CD4-positive, alpha-beta T cell treated with Interleukin-17A for 4 hours (primary cell): ENCODE results near the gene MAPRE2.
"Not testable (repeated sequence)": the region's sequence is repeated elsewhere in the genome, so short reads cannot be mapped to it uniquely, and the experiment has no call there.

ENCODE experiments used
- DNase-seq: peaks from one replicate; pipeline ENCODE4 v3.0.0-alpha.2; 2020; ENCODE audit warnings: mixed read lengths

The MAPRE2 gene

DNA sequence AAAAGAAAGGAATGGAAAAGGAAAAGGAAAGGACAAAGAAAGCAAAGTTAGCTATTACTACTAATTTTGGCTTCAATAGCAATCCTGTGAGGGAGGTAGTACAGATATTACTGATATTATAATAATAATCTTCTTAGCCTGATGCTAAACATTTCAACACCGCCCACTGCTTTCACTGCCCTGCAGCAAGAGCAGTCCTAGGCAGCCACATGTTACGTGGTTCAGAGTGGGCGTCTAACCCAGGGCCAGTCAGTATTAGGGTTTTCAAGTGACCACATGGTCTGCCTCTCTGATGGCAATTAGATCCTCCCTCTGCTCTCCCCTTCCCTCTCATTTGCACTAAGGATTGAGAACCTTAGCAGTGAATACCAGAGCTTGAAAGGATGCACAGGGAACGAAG lies 116.0 kb downstream of the MAPRE2 start:
- no peak for DNase-seq

DNA sequence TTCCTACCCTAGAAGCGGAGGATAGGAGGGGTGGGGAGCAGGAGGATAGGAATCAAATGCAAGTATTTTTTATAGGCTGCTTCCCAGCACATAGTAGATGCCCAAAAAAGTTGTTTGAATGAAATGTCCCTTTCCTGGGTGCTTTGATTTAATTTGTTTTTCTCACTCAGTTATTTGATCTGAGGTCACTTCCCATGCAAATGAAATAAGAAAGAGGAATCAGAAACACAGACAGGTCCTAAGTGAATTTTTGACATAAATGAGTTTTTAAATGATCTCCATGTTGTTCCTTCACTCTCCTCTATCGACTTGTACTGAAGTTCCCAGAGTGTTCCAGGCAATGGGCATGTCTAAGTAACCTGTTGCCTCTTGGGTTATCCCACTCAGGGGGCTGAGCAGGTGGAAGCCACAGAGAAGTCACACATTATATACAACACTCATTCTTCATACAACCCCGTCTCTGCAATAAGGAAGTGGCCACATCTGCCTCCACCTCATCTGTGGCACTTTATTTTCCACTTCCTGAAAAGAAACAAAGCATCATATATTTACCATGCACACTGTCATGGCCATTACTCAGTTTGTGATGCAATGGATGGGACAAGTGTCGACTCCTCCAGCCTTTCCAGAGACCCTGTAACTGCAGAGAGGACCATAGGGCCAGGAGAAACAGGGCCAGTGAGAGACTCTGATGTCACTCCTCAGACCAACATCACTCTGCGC lies 117.7 kb downstream of the MAPRE2 start:
- DNase-seq: no peak

DNA sequence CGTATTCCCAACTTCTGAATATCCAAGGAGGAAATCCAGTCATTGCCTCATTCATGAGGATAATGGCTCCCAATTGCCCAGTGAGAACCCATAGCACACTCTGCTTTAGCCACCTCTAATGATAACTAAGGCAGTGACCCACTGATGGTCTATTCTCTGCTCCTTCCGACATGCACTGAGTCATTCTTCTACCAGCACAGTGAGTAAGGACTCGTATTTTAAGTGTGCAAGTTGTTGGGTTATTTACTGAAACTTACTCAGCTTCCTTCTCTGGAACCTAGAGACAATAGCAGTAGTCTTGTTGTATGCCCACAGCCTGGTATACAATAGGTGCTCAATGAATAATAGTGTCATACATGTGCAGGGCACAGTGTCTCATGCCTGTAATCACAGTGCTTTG lies 118.6 kb downstream of the MAPRE2 start:
- no peak for DNase-seq

DNA sequence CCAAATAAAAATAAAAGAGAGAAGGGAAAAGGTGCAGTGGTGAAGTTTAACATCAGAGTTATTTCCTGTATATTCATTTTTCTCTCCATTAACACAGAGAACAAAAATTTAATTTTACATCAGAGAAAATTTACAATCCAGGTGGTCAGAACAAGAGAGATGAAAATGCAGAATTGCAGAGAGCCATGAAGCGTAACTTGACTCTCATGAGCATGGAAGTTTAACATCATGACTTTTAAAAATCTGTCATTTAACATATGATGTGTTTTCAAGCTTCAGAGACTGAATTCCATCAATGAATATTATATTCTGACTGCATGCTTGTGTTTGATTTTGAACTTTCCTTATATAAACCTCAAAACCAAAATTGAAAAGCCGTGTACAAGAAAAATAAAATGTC lies 120.3 kb downstream of the MAPRE2 start:
- no peak for DNase-seq

DNA sequence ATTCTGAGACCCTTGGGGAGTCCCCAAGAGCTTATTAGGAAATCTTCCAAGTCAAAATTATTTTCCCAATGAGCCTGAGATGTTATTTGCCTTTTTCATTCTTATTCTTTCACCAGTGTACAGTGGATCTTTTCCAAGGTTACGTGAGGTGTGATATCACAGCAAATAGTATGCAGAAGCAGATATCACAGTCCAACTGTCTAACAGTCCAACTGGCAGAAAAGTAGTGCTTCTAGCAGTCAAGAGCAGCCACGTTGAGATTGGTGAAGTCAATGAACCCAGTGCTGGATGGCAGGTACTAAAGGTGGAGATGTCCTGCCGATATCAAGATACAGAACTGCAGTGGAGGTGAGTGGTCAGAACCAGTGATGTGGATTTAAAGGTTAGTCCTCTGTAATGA lies 120.7 kb downstream of the MAPRE2 start:
- DNase-seq: no peak

DNA sequence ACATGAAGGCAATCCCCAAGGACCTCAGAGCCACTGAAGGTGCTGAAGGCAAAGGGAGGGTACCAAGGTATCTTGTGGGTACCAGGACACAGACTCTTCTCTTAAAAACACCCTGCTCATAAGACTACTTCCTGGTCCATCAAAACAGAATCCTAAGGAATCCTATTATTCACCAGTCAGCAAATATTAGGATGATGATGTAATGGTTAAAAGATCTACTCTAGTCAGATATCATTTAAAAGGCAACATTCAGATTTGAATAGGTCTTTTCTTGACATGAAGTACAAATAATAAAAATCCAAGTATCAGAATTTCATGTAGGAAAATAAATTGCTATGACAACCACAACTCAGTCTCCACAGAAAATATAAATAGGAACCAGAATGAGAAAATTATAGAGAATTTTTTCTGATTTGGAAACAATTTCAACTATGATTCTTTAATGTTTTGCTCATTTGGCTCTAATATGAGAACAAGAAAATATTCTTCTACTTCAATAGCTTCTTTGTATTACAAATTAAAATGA lies 121.9 kb downstream of the MAPRE2 start:
- no peak for DNase-seq

DNA sequence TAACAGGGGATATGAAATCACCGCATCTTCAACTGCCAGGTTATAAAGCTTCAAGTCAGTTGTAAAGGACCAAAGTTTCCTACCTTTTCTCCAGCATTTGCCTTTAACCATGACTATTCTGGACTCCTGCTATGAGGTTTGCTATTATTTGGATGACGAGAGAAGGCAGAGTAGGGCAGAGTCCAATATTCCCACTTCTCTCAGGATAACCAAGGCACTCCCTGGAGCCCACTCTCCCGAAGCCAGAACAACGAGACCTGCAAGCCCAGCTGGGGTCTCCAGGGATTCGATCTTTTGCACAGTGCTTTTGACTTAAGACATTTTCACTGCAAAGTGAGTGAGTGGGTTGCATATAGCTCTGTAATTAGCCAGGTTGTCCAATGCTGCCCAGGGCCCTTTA lies 122.5 kb downstream of the MAPRE2 start:
- DNase-seq: no peak

DNA sequence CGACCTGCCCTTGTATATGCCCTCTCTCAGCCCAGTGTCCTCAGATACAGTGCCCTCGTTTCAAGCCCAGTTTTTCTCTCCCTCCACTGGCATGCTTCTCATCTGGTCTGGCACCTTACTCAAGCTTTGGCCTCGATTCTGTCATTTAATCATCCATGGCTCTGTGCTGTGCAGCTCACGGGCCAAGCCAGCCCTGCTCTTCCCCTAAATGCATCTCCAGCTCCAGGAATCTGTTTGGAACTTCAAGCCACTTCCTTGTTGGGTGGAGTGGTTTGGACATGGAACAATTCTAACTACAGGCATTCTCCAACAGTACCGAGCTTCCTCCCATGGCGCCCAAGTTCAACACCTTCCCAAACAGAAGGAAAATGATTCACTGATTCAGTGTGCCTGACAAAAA lies 122.9 kb downstream of the MAPRE2 start:
- DNase-seq: no peak

DNA sequence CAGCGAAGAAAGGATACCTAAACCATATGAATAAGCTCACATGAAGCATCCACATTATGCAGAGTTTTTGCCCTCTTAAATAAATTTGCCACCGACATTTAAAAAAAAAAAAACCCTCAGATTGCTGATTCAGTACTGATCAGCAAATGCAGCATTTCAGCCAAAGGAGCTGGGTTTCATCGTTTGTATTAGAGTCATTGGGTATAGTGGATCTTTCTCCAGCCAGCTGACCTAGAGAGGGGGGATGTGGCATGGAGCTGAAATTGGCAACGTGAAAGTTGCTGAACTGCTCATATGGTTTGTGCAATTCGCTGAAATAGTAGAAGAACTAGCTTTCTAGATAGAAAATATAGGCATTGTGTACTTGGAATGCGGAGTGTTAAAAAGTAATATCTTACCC lies 126.1 kb downstream of the MAPRE2 start:
- DNase-seq: no peak

DNA sequence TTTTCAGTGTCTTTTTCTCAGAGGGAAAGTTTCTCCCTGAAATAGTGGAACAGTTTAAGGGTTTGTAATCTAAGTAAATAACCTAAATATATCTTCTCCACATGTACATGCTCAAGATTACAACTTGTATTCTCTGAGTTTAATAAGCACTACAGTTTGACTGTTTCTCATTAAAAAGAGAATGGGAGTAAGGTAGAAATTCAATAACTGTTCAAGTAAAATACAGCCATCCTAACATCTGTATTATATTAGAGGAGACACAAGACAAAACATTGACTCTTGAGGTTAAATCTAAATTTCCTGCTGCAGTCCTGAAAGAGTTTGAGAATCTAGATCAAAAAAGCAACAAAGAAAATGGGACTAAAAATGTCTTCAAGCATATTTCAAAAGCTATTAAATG lies 126.6 kb downstream of the MAPRE2 start:
- DNase-seq: no peak

DNA sequence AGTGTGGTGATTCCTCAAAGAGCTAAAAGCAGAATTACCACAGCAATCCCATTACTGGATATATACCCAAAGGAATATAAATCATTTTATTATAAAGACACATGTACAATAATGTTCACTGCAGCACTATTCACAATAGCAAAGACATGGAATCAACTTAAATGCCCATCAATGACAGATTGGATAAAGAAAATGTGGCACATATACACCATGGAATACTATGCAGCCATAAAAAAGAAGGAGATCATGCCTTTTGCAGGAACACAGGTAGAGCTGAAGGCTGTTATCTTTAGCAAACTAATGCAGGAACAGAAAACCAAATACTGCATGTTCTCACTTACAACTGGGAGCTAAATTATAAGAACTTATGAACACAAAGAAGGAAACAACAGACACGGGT lies 129.1 kb downstream of the MAPRE2 start:
- DNase-seq: not testable (repeated sequence)

DNA sequence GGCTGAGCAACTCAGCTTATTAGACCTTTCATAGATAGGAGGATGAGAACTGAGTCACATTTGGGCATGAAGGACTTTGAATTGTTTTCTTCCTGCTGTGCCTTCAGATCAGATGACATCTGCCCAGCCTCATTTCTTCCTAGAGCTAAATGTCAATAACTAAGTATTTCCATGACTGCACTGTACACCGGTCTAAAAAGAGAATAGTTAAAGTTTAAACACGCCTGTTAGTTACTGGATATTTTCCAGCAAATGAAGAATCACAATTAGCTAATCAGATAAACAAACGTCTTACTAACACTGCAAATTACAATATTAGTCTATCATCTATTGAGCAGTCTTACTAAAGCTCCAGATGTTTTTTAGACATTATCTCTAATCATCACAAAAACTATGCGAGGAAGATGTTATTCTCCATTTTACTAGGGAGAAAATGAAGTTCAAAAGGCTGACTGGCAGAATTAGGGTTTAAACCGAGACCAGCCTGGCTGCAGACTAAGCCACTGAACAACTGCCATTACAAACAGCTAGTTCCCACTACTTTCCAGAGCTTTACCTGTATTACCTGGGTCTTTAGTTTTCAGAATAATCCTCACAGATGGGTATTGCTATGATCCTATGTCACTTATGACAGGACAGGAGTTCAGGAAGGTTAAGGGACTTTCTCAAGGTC lies 130.2 kb downstream of the MAPRE2 start:
- no peak for DNase-seq

DNA sequence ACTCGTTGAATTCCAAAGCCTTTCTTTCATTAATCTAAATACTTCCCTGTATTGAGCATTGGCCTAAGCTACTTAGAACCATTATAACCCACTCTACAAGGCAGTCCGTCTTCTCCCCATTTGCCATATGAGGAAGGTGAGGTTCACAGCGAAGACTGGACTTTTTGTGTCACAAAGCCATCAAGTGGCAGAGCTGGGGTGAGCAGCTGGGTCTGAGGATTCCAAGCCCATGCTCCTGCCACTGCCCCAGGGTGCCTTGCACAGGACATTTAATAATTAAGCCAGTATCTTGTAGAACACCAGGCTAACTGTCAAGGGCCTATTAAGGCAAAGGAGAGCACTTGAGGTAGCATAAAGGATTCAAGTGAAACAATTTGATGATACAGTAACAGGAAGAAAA lies 130.8 kb downstream of the MAPRE2 start:
- DNase-seq: no peak

DNA sequence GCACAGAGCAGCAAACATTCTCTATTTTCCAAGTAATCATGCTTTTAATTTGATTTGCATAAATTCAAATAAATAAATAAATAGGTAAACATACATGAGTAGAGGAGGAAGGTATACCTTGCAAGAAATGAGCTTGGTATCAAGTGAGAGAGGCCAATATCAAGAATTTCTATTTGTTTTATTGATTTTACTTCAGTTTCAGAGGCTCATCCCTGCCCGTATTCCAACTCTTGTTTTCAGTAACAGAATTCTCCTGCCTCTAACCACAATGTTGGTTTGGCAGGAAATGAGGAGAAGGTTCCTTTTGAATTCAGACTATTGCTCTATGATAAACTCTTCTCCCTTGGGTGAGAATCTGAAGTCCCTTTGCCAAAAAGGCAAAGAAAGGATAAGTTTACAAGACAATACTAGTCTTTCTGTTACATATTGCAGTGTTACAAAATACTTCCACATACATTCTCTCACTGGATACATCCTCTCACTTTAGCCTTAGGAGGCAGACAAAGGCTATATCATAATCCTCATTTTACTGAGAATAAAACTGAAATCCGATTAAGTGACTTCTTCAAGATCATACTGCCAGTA lies 131.3 kb downstream of the MAPRE2 start:
- no peak for DNase-seq

DNA sequence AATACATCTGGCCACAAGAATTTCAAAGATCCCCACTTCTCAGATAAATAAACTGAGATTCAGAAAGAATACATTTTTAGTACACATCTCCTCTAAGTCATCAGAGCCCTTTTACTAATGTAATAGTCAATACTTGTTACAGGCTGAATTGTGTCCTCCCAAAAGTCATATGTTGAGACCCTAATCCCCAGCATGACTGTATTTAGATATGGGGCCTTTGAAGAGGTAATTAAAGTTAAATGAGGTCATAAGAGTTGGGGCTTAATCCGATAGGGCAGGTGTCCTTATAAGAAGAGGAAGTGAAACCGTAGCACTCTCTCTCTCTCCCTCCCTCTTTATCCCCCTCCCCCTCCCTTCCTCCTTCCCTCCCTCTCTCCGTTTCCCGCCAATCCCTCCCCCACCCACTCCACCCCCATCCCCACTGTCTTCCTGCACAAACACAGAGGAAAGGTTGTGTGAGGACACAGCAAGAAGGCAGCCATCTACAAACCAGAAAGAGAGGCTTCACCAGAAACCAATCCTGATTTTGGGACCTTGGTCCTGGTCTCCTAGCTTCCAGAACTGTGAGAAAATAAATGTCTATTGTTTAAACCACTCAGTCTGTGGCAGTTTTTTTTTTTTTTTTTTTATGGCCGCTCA lies 133.0 kb downstream of the MAPRE2 start:
- no peak for DNase-seq

DNA sequence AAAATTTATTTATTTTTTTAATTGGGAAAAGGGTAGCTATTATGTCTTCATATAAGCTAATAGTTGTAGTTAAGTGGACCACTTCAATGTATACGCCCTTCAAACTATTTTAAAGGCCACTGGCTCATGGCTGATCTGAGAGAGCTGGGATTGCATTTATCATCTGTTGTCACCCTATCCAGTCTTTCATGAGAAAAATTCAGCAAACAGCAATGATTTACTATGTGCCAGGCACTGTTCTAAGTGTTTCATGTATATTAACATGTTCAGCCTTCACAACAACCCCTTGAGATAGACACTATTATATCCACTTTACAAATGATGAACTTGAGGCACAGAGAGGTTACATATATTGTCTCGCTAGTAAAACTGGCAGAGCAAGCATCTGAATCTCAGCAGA lies 133.5 kb downstream of the MAPRE2 start:
- no peak for DNase-seq

DNA sequence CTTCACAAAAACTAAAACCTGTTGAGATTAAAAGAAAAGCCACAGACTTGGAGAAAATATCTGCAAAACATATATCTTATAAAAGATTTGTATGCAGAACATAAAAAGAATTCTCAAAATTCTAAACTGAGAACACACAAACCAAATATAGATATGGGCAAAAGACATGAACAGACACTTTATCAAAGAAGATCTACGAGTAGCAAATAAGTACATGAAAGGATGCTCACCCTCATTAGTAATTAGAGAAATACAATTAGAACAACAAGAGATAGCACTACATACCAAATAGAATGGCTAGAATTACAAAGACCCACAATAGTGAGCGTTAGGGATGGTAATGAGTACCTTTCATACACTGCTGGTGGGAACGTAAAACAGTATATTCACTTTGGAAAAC lies 135.7 kb downstream of the MAPRE2 start:
- no peak for DNase-seq

DNA sequence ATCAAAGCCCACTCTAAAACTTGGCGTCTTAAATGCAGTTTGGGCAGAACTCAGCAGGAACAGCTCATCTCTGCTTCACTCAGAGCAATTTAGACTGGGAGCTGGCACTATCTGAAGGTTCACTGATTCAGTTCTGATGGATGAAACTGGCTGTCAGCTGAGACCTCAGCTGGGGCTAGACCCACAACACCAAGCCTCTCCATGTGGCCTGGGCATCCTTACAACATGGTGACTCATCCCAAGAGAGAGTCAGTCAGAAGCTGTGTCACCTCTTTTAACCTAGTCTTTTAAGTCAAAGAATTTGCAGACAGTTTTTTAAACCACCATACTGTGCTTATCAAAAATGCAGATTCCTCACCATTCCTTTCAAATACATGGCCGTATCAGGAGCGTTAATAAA lies 137.0 kb downstream of the MAPRE2 start:
- no peak for DNase-seq

DNA sequence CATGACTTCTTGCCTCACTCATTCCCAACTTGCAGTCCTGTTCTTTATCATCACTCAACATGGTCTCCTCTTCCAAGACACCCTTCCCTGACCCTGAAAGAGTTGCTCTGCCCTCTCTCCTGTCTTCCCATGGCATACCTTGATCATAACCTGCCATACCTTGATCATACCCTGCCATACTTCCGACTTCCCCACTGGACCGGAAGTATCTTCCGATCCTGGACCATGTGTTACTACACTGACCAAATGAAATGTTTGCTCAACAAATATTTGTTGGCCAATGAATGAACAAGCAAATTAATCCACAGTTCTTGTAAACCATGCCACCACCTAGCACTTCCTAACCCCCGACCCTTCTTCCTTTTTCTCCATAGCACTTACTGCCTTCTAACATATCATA lies 138.7 kb downstream of the MAPRE2 start:
- no peak for DNase-seq

DNA sequence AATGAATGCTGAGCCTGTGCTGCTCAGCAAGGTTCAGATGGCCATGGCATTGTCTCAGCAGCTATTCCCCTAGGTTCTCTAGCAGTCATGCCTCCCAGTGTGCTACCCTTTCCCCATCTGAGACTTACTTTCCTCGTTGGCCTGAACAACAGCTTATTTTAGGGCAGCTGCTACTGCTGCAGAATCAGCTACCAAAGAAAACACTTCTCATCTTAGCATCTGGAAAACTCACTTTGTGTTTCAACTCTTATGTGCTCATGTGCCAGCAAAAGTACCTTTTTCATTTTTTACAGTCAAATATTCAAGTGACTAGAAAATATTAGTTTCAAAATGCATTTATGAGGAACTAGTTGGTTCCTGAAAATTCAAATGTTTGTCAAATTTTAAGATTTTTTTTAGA lies 139.2 kb downstream of the MAPRE2 start:
- DNase-seq: no peak

DNA sequence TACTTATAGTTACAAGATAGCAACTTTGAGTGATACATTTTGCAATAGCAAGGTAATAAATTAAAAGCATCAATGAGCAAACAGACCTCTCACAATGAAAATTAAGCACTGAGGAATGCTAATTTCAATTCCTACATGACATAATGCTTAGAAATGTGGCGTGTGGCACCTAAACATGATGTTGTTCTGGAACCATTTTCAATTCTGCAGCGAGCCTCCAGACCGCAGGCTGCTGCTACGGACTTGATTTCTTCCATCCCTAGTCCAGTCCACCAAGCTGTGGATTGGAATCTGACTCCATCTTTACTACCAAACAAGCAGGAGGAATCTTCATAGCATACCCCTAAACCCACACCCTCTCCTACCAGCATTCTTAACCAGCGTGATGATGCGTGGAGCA lies 140.9 kb downstream of the MAPRE2 start:
- no peak for DNase-seq

DNA sequence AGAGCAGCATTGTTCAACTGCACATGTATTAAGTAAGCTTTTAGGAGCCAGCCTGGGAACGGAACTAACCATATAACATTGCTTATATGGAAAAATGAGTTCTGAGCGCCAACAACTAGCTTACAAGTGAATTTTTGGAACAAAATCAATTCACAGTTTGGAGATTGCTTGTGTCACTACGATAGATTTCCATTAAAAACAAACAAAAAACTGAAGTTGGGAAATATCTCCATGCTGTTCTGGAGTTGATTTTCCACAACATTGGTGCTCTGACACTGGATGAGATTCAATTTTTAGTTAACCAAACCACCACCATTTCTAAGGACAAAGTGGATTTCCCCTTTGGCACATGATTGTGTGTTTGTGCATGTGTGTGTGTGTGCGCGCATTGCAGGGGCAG lies 142.7 kb downstream of the MAPRE2 start:
- DNase-seq: no peak

DNA sequence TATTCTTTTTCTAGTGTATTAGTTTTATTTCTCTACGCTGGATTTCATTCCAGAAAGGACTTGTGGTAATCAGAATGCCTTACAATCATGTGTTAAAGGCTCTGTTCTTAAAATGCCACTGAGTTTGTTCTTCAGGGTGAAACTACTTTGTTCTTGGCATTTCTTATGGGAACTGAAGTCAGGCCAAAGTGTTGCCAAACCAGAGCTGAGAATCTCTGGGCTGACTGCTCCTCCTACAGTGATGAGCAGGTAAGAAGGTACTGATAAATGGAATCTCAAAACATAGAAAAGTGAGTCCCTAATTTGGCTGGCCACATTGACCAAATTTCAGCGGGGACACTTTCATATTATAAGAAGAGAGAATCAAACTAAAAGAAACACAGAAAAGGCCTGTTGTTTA lies 144.6 kb downstream of the MAPRE2 start:
- DNase-seq: no peak
